Left lung (tissue), 10 donors: ENCODE results near the gene CSNK2A1. TPM values are rescaled to one million over a fixed set of nuclear protein-coding genes. Genes with fewer than 3 reads are reported as not detected.

Experiments used
- ATAC-seq: fragments of 200-7000 bp; cut with Tn5 transposase; one replicate; pipeline ENCODE4 v1.9.1; 2020; ENCODE audit warnings: moderate library complexity
- DNase-seq, 4 donors: peaks; one replicate each; pipeline ENCODE4 v3.0.0-alpha.2; 2013 to 2020
- H3K27ac ChIP-seq, 2 donors: fragments of 200-600 bp; sonication (generic) in 1 of 2; one replicate each; pipeline versions ENCODE4 v1.5.0 to v1.8.0; 2020 to 2021
- H3K27me3 ChIP-seq, 2 donors: fragments of 200-600 bp; sonication (generic) in 1 of 2; one replicate each; pipeline versions ENCODE4 v1.5.0 to v1.8.0; 2020 to 2021
- H3K36me3 ChIP-seq, 2 donors: fragments of 200-600 bp; sonication (generic) in 1 of 2; one replicate each; pipeline versions ENCODE4 v1.5.0 to v1.8.0; 2020 to 2021
- H3K4me1 ChIP-seq, 2 donors: fragments of 200-600 bp; one replicate each; pipeline ENCODE4 v1.8.0; 2021
- H3K4me3 ChIP-seq, 2 donors: fragments of 200-600 bp; sonication (generic) in 1 of 2; one replicate each; pipeline versions ENCODE4 v1.5.0 to v1.8.0; 2020 to 2021; ENCODE audit warnings: mild to moderate bottlenecking in 1 of 2
- H3K9me3 ChIP-seq, 2 donors: fragments of 200-600 bp; sonication (generic) in 1 of 2; one replicate each; pipeline versions ENCODE4 v1.5.0 to v1.8.0; 2020 to 2021
- intact Hi-C, 2 donors: fragments of 100-400 bp; cut with DNase I; formaldehyde crosslinking; loops; one replicate each; pipeline versions ENCODE4 v1.11.2 to v1.14.2; 2022
- polyA plus RNA-seq, 6 donors: library from polyadenylated mRNA; unstranded; fragments of 120-200 nt; gene quantifications; one replicate each; pipeline ENCODE4 v1.2.1, GENCODE V29; 2013; ENCODE audit not compliant: insufficient read length in 6 of 6
- total RNA-seq, 2 donors: library from RNA; stranded (reverse); fragmentation: NEBNext Ultra II Directional; extraction: Animal tissue kit (Norgen Biotek cat#: 25700); gene quantifications; one replicate each; pipeline ENCODE4 v1.2.1, GENCODE V29; 2021
- TF ChIP-seq, protein P1 (sequence below), 2 donors: fragments of 200-600 bp; sonication (generic) in 1 of 2; IDR thresholded peaks; one replicate each; pipeline versions ENCODE4 v1.5.0 to v1.8.0; 2021; ENCODE audit warnings: antibody characterized with exemption in 2 of 2
- donor health status: DM: no; HTN: yes; CAD: no.
- donor health status: DM: no; HTN: no; CAD: no.

The CSNK2A1 gene
- total and polyA plus RNA-seq, 8 donors, result 78.5 to 157 (median 133) TPM

- TF ChIP-seq, protein P1, sequence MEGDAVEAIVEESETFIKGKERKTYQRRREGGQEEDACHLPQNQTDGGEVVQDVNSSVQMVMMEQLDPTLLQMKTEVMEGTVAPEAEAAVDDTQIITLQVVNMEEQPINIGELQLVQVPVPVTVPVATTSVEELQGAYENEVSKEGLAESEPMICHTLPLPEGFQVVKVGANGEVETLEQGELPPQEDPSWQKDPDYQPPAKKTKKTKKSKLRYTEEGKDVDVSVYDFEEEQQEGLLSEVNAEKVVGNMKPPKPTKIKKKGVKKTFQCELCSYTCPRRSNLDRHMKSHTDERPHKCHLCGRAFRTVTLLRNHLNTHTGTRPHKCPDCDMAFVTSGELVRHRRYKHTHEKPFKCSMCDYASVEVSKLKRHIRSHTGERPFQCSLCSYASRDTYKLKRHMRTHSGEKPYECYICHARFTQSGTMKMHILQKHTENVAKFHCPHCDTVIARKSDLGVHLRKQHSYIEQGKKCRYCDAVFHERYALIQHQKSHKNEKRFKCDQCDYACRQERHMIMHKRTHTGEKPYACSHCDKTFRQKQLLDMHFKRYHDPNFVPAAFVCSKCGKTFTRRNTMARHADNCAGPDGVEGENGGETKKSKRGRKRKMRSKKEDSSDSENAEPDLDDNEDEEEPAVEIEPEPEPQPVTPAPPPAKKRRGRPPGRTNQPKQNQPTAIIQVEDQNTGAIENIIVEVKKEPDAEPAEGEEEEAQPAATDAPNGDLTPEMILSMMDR (IDR thresholded peaks at IDR 0.05), result no peak
- intact Hi-C loops, result no loop called here
- no peak for ATAC-seq
Observed at GRCh38 chr20:472889-473292, 70.7 kb downstream of the CSNK2A1 start.

DNA sequence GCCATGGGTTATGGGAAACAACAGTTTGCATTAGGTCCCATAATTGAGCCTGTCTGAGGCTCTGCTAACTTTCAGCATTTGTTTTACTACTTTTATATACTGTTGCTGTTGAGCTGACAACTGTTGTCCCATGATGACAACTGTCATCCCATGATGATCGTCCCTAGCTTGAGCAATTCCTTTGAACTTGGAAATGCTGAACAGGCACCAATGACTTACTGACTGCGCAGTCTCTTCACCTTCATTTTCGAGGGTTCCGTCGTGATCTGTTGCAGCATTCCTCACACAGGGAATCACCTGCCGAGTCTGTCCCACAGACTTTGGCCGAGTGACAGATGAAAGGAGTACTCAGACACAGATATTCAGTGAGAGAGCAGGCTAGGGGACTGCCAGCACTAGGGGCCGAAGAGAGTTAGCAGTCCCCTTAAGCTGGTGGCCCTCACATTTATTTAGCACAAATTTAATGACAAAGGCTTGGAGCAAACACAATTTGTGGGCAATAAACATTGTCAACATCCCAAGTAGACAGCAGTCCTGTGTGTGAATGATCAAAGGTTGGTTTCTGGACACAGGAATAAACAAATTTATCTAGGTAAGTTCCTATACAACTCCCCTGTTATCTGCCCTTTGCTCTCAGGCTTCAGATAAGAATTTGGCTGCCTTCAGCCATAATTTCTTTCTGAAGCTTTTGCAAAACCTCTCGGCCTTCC is 71.3 kb downstream of the CSNK2A1 start:
- Histone ChIP-seq H3K4me3 (no peak overlapping the region), H3K36me3 (peaks cover 0 to 6% of the 10 kb centered on the region in 2 donors), H3K27me3 (no peaks in the 10 kb centered on the region), H3K9me3 (no peaks in the 10 kb centered on the region), H3K4me1 (no peaks in the 10 kb centered on the region), H3K27ac (no peak overlapping the region)
- intact Hi-C loops, result no loop called here
- ATAC-seq, result no peak
- TF ChIP-seq, protein P1 (IDR thresholded peaks at IDR 0.05), result no peak
- no peak for DNase-seq

More at GRCh38 chr20:472889-473292, 70.7 kb downstream of the CSNK2A1 start:
- Histone ChIP-seq H3K27ac (no peak overlapping the region), H3K9me3 (no peaks in the 10 kb centered on the region), H3K36me3 (peaks cover 0 to 11% of the 10 kb centered on the region in 2 donors), H3K27me3 (no peaks in the 10 kb centered on the region), H3K4me1 (no peaks in the 10 kb centered on the region), H3K4me3 (no peak overlapping the region)
- DNase-seq, result no peak

GRCh38 chr20:469746-470490 is 73.7 kb downstream of the CSNK2A1 start:
- Histone ChIP-seq H3K4me1 (no peaks in the 10 kb centered on the region), H3K27me3 (no peaks in the 10 kb centered on the region), H3K4me3 (no peak overlapping the region), H3K9me3 (no peaks in the 10 kb centered on the region), H3K27ac (no peak overlapping the region), H3K36me3 (no peaks in the 10 kb centered on the region)
- TF ChIP-seq, protein P1 (IDR thresholded peaks at IDR 0.05), result no peak
- DNase-seq, result no peak
- intact Hi-C loops, result no loop called here
- ATAC-seq, result no peak

GRCh38 chr20:467755-468154 is 75.8 kb downstream of the CSNK2A1 start:
- Histone ChIP-seq H3K9me3 (no peaks in the 10 kb centered on the region), H3K4me1 (no peaks in the 10 kb centered on the region), H3K27me3 (no peaks in the 10 kb centered on the region), H3K4me3 (no peak overlapping the region), H3K27ac (no peak overlapping the region), H3K36me3 (no peaks in the 10 kb centered on the region)
- no peak for DNase-seq
- TF ChIP-seq, protein P1 (IDR thresholded peaks at IDR 0.05), result no peak
- intact Hi-C loops, result no loop called here
- ATAC-seq, result no peak
